MM.1S (cell line): Measurements from ENCODE around the gene EGLN3.

Source experiments
- DNase-seq: peaks from one replicate; pipeline ENCODE4 v3.0.0-alpha.2; 2015
- H2AFZ ChIP-seq: fragments of 300-600 bp; sonication (generic); 2 replicates; pipeline ENCODE4 v1.6.0; 2016; ENCODE audit warnings: antibody characterized with exemption, low read length
- H3F3A ChIP-seq: fragments of 300-600 bp; sonication (generic); 2 replicates; pipeline ENCODE4 v1.6.1; 2016; ENCODE audit warnings: mild to moderate bottlenecking, antibody characterized with exemption, low read length, moderate library complexity, mixed read lengths; ENCODE audit not compliant: insufficient read depth
- H3K27ac ChIP-seq: fragments of 300-600 bp; sonication (generic); 2 replicates; pipeline ENCODE4 v1.5.1; 2016; ENCODE audit warnings: mild to moderate bottlenecking, low read length
- H3K27me3 ChIP-seq: fragments of 300-600 bp; sonication (generic); replicated peaks from 2 replicates; pipeline ENCODE4 v1.6.0; 2016; ENCODE audit warnings: low read length; ENCODE audit not compliant: insufficient read depth
- H3K36me3 ChIP-seq: fragments of 300-600 bp; sonication (generic); replicated peaks from 2 replicates; pipeline ENCODE4 v1.6.1; 2016; ENCODE audit warnings: mild to moderate bottlenecking, low read length, mixed read lengths; ENCODE audit not compliant: insufficient read depth
- H3K4me1 ChIP-seq: fragments of 300-600 bp; sonication (generic); 2 replicates; pipeline ENCODE4 v1.6.1; 2016; ENCODE audit warnings: low read length, mixed read lengths
- H3K4me2 ChIP-seq: fragments of 300-600 bp; sonication (generic); 2 replicates; pipeline ENCODE4 v1.6.0; 2016; ENCODE audit warnings: low read depth, low read length
- H3K4me3 ChIP-seq: fragments of 300-600 bp; sonication (generic); 2 replicates; pipeline ENCODE4 v1.5.1; 2016; ENCODE audit warnings: low read length, mixed read lengths
- H3K79me2 ChIP-seq: fragments of 300-600 bp; sonication (generic); 2 replicates; pipeline ENCODE4 v1.6.1; 2016; ENCODE audit warnings: mixed run types, low read length, mixed read lengths
- H3K9ac ChIP-seq: fragments of 300-600 bp; sonication (generic); 2 replicates; pipeline ENCODE4 v1.6.1; 2016; ENCODE audit warnings: low read length, mixed read lengths
- H3K9me2 ChIP-seq: fragments of 300-600 bp; sonication (generic); replicated peaks from 2 replicates; pipeline ENCODE4 v1.6.1; 2016; ENCODE audit warnings: mild to moderate bottlenecking, low read length, mixed read lengths; ENCODE audit not compliant: insufficient read depth
- H3K9me3 ChIP-seq: fragments of 300-600 bp; sonication (generic); replicated peaks from 2 replicates; pipeline ENCODE4 v1.6.1; 2016; ENCODE audit warnings: mild to moderate bottlenecking, low read length, mixed read lengths; ENCODE audit not compliant: insufficient read depth
- H4K20me1 ChIP-seq: fragments of 300-600 bp; sonication (generic); 2 replicates; pipeline ENCODE4 v1.6.1; 2016; ENCODE audit warnings: mild to moderate bottlenecking, low read length, moderate library complexity, mixed read lengths; ENCODE audit not compliant: insufficient read depth
- CTCF ChIP-seq: fragments of 300-600 bp; sonication (generic); IDR thresholded peaks from 2 replicates; pipeline ENCODE4 v1.5.1; 2016; ENCODE audit warnings: antibody characterized with exemption, low read length, mixed read lengths
- EZH2 ChIP-seq: fragments of 300-600 bp; sonication (generic); optimal IDR thresholded peaks from 2 replicates; pipeline ENCODE3; 2017; ENCODE audit warnings: low read depth, mild to moderate bottlenecking, antibody characterized with exemption, low read length, mixed read lengths
- EZH2phosphoT487 ChIP-seq: fragments of 300-600 bp; sonication (generic); IDR thresholded peaks from 2 replicates; pipeline ENCODE4 v1.6.1; 2018; ENCODE audit warnings: antibody characterized with exemption, low read length

EGLN3 gene

GRCh38 chr14:33925946-33926345 is 24.9 kb downstream of the EGLN3 start:
- Histone ChIP-seq H2AFZ (no peak overlapping the region), H3K4me1 (no peaks in the 10 kb centered on the region), H3K4me3 (no peak overlapping the region)

DNA sequence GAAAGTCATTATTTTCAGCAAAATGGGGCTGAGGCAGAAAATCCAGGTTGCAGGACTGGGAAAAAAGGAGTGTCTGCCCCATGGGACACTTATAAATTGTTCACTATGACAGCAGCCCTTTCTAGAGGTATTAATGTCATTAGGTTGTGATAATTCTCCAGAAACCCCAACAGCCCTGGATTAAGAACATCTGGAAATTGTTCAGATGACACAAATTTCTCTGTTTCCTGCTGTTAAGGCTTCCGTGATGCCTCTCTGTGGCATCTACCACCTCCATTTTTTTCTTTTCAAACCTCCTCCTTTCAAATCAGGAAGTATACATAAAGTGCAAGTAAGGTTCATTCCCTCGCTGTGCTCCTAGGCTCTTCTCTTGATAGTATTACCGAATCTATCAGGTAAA is 25.6 kb downstream of the EGLN3 start:
- no peaks in the 10 kb centered on the region for H3F3A ChIP-seq
- H3K27me3 ChIP-seq, result no peaks in the 10 kb centered on the region
- no peak overlapping the region for H3K4me3 ChIP-seq
- no peaks in the 10 kb centered on the region for H3K36me3 ChIP-seq
- no peaks in the 10 kb centered on the region for H4K20me1 ChIP-seq
- H2AFZ ChIP-seq, result no peak overlapping the region
- H3K4me2 ChIP-seq, result no peak overlapping the region
- H3K9ac ChIP-seq, result no peak overlapping the region
- H3K9me2 ChIP-seq, result no peaks in the 10 kb centered on the region
- H3K4me1 ChIP-seq, result no peaks in the 10 kb centered on the region
- H3K9me3 ChIP-seq, result no peaks in the 10 kb centered on the region
- H3K27ac ChIP-seq, result no peak overlapping the region
- TF ChIP-seq EZH2phosphoT487, result no peak
- TF ChIP-seq EZH2, result no peak
- TF ChIP-seq CTCF, result no peak
- no peaks in the 10 kb centered on the region for H3K79me2 ChIP-seq
- DNase-seq, result no peak

More at GRCh38 chr14:33925946-33926345, 24.9 kb downstream of the EGLN3 start:
- Histone ChIP-seq H3K27ac (no peak overlapping the region), H3K9me2 (no peaks in the 10 kb centered on the region), H3K9me3 (no peaks in the 10 kb centered on the region), H3K9ac (no peak overlapping the region), H4K20me1 (no peaks in the 10 kb centered on the region), H3K27me3 (no peaks in the 10 kb centered on the region), H3K36me3 (no peaks in the 10 kb centered on the region), H3F3A (no peaks in the 10 kb centered on the region), H3K79me2 (no peaks in the 10 kb centered on the region), H3K4me2 (no peak overlapping the region)
- TF ChIP-seq CTCF (no peak), EZH2 (no peak), EZH2phosphoT487 (no peak)
- DNase-seq, result no peak

- Histone ChIP-seq H3K9ac (no peak overlapping the region), H3F3A (no peaks in the 10 kb centered on the region), H3K9me2 (no peaks in the 10 kb centered on the region), H3K9me3 (no peaks in the 10 kb centered on the region), H2AFZ (no peak overlapping the region), H3K27ac (no peak overlapping the region), H3K4me2 (no peak overlapping the region), H3K4me3 (no peak overlapping the region), H3K27me3 (no peaks in the 10 kb centered on the region), H3K79me2 (no peaks in the 10 kb centered on the region), H4K20me1 (no peaks in the 10 kb centered on the region), H3K36me3 (no peaks in the 10 kb centered on the region), H3K4me1 (no peaks in the 10 kb centered on the region)
- TF ChIP-seq EZH2phosphoT487 (no peak), EZH2 (no peak), CTCF (no peak)
- DNase-seq, result no peak
Measured at GRCh38 chr14:33924566-33925100, 26.2 kb downstream of the EGLN3 start.
